HG03354 (cell line): Measurements from ENCODE around the gene CHN1.

Experiments
- ATAC-seq: cut with Tn5 transposase; IDR thresholded peaks from one replicate; pipeline ENCODE4 v1.9.1; 2021; ENCODE audit warnings: mild to moderate bottlenecking; ENCODE audit not compliant: unreplicated experiment, poor library complexity, severe bottlenecking

Gene CHN1

DNA sequence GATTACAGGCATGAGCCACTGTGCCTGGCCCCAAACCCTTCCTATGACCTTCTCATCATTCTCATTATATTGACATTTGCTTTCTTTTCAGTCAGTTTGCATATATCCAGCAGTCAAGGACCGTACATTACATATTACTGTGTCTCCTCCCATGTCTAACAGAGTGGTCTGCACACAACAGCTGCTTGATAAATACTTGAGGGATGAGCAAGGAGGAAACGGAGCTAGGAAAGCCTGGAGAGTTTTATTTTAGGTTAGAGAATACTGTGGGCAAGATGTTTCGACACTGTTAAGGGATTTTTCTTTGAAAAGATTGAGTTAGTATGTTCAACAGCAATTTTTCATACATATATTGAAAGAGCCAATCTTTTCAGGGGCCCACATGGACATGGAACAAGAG is 164.7 kb downstream of the CHN1 start:
- no peak for ATAC-seq

GRCh38 chr2:174839662-174840061 is 165.5 kb downstream of the CHN1 start:
- ATAC-seq: no peak

GRCh38 chr2:174836995-174837390 is 168.2 kb downstream of the CHN1 start:
- no peak for ATAC-seq

DNA sequence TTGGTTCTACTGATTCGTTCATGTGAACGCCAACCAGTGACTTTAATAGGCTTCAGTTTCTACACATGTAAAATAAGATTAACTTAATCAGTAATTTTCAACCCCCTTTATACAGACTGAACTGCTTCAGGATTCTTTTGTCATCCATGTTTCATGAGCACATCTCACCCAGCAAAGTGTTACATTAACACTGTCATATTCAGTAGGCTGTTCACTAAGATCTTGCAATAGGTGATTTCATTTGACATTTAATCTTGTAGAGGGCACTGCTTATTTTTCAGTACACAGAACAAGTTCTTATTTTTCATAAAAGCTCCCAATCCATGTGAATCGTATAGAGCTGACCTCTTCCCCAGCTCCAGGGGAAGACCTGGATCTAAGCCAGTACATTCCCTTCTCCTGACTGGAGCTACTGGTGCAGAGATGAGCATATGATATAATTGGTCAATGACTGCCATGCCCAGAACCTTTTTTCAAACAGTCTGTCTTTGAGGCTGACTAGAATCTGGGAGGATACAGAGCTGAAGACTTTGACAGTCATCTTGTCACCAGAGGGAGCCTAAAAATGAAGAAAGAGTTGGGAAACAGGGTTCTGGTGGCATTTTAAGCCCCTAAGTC is 168.7 kb downstream of the CHN1 start:
- no peak for ATAC-seq

GRCh38 chr2:174835797-174836255 is 169.4 kb downstream of the CHN1 start:
- ATAC-seq: no peak

GRCh38 chr2:174833737-174834136 is 171.4 kb downstream of the CHN1 start:
- ATAC-seq: no peak

GRCh38 chr2:174830561-174830960 is 174.6 kb downstream of the CHN1 start:
- ATAC-seq: no peak

GRCh38 chr2:174829550-174829949 is 175.6 kb downstream of the CHN1 start:
- ATAC-seq: no peak

DNA sequence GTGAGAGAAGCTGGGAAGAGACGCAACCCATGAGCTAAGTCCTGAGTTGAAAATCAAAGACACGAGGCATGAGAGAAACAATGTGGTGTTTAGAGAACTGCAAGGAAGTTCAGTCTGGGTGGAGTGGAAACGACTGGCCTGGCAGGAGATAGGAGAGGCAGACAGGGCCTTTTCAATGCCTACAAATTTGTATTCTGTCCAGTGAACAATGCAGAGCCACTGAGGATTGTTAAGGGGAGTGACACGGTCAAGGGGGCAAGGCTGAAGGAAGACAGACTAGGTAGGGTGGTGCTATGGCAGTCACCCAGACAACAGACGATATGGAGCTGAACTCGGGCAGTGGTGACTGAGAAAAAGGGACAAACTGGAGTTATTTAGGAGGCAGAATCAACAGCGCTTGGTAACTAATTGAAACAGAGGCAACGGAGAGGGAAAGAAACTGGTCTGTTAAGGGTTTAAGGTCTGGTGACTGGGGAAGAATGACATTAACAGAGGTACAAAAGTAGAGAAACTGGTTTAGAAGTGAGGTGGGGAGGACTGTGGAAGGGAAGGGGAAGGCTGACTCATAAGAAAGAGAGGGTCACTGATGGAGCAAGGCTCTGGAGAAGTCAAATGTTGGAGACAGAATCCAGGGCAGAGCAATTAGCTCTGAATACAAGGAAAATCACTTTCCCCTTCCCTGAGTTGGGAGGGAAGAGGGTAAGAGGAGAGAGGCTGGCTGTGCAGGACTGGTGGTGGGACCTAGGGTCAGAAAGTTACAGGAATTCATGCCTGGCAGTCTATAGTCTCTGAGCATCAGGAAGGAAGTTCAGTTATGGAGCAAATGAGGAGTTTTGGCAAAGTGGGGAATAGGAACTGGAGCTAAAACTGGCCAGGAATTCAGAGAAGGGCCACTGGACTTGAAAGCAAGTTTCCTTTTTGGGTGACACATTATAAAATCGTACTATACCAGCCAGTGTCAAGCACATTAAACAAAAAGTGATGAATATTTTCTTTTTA is 177.5 kb downstream of the CHN1 start:
- no peak for ATAC-seq

- ATAC-seq: no peak
These were observed 179.1 kb downstream of the CHN1 start for GRCh38 chr2:174826051-174826450.

- no peak for ATAC-seq
These were observed 181.1 kb downstream of the CHN1 start for GRCh38 chr2:174824068-174824467.

DNA sequence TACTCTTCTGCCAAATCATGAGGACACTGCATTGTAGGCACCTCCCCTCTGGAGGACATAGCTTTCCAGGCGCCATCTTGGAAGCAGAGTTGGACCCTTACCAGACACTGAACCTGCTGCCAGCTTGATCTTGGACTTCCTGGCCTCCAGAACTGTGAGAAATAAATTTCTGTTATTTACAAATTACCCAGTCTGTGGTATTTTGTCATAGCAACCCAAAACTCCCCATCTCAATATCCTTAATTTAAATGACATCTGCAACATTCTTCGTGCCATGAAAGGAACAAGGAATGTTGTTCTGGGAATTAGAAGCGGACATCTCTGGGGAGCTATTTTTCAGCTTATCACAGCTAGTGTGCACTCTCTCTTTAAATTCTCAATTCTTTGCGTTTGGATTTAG is 183.6 kb downstream of the CHN1 start:
- ATAC-seq: no peak

- no peak for ATAC-seq
These were observed 184.8 kb downstream of the CHN1 start for GRCh38 chr2:174820361-174820760.

GRCh38 chr2:174815526-174815925 is 189.7 kb downstream of the CHN1 start:
- no peak for ATAC-seq

GRCh38 chr2:174812037-174812436 is 193.1 kb downstream of the CHN1 start:
- ATAC-seq: no peak

- no peak for ATAC-seq
These were observed 197.2 kb downstream of the CHN1 start for GRCh38 chr2:174807931-174808330.

DNA sequence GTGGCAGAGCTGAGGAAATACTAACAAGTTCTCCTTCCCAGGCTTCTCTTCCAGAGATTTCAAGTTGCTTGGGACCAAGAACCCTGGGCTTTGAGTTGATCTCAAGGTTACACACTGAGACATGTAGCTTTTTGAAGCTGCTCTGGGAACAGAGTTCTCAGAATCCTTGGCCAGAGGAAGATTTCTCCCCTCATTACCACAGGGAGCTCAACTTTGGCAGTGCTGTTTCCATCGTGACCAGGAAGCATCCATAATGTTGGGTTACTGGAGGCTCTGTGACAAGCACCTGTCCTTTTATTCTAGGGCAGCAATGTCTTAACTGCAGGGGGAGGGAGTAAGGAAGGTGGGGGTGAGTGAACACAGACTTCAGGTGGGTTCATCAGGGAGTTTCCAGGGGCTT is 199.4 kb downstream of the CHN1 start:
- ATAC-seq: no peak

DNA sequence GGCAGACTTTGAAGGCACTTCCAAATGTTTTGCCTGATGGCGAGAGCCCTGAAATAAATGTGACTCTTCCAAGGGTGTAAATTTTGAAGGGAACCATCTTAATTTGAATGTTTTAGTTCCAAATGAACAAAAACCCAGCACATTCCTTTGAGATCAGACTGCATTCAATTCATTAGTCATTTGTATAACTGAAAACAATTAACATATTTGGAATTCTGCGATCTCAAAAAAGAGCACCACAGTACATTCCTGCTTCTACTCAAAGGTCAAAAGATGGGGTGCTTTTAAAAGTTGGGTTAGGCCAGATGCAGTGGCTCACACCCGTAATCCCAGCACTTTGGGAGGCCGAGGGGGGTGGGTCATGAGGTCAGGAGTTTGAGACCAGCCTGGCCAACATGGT is 202.7 kb downstream of the CHN1 start:
- no peak for ATAC-seq

DNA sequence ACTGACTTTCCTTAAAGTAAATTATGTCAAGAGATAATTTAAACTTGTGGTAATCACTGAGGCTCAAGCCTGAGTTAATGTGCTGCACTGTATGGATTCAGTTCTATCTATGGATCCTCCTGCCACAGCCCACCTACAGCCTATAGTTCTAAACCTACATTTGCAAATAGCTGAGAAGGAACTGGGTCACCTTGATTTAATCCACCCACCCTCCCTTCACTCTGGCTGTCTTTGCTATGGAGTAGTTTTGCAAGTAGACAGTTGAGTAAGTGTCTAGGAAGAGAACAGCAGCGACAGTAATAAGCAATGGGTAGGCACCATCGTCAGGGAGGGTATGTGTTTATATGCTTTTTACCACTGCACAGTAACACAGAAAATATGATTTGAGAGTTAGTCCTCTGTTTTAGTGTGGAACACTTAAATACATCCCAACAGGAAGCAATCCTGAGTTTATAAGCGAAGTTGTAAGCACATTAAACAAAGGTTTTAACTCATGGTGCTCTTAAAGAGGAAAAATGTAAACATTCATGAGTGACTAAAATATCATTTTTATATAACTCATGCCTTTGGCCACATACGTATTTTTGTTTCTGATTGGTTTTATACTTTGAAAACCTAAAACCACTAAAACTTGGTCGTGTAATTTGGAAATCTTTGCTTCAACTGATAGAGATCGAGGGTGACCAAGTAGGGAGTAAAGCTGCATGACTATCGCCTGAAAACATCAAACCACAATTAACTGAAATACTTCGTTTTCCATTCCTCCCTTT is 204.6 kb downstream of the CHN1 start:
- ATAC-seq: no peak

DNA sequence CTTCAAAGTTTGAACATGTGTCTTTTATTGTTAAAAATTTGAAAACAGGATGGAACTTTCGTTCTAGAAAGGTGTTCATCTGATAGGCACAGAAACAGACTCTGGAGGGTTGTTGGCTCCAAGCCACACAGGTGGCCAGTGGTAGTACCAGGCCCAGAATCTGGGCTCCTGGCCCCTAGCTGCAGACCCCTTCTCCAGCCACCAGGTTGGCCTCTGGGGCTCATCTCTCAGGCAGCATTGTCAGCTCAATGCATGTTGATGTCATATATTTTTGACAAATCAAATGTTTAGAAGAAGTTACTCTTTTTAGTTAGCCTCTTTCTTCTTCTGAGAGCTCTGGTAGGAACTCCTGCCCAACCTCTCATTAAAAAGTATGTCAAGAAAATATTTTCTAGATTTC is 206.4 kb downstream of the CHN1 start:
- ATAC-seq: no peak
